Measurements from ENCODE around the gene SAMD5. TPM values are rescaled to one million over a fixed set of nuclear protein-coding genes. Genes with fewer than 3 reads are reported as not detected.

Gene SAMD5
- not detected for total RNA-seq

DNA sequence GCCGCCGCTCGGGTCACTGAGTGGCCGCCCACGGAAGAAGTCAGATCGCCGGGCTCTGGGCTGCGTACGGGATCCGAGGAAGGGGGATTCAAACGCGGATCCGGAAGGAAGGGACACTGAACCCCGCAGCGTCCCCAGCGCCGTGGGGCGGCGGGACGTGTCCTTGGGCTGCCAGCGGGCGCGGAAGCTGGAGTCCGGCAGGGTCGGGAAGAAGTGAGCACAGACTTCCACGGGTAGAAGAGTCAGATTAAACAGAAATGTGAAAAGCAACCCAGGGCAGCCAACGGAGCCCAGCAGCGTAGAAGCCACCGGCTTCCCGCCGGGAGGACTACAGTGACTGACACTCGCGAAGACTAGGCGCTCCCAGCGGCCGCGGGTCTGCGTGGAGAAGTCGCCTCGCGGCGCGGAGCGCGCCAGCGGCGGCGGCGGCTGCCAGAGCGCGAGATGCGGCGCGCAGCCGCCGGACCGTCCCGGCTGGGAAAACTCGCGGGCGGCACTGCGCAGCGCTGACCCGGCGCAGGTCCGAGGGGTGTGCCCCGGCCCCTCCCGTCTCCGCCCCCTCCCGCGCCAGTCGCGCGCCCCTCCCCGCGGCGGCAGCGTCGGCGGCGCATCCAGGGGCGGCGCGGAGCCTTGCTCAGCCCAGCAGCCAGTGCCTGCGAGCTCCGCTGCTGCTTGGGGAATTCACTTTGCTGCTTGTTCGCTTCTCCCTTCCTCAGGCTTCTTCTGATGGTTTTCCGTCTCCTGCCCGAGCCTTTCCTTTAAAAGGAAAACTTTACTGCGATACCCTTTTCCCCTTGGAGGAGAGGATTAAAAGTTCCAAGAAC is at the start of gene SAMD5:
Gene SAMD5, plus strand, starts transcription at position 649 of the 824 bp plus-strand sequence. CDS start 239 bp downstream, outside the sequence.
- Mint-ChIP-seq H3K36me3 (ENCODE audit: low read depth) (no peaks in the 10 kb centered on the region), H3K9me3 (ENCODE audit: insufficient read depth) (no peaks in the 10 kb centered on the region), H3K27ac (no peak within 1 kb of the TSS), H3K4me1 (ENCODE audit: low read depth) (peaks cover 11% of the 10 kb centered on the region), H3K4me3 (peak within 1 kb of the TSS; percentile 64), H3K27me3 (ENCODE audit: low read depth) (peaks cover 52% of the 10 kb centered on the region)
- ChIA-PET CTCF (interaction anchor here (0.9 to 2.5 kb wide), 3 partner anchors 658 to 672 kb away, joined by 3 to 11 read pairs (median 11); no protein-coding TSS in a partner anchor), POLR2A (no interaction called here)
- DNase-seq, result no peak
- peak; percentile 59 for ATAC-seq

DNA sequence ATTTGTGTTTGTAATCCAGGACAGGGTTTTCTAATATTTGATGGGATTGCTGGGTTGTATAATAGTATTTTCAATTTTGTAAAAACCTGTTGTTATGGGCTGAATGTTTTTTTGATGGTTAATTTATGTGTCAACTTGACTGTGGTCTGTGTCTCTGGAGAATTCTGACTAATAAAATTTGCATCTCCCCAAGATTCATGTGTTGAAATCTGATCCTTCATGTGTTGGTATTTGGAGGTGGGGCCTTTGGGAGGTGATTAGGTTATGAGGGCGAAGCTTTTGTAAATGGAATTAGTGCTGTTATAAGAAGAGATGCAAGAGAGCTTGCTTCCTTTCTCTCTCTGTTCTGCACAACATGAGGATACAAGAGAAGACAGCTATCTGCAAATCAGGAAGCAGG is 48.7 kb upstream of the SAMD5 start:
- CTCF ChIA-PET, result no interaction called here
- Mint-ChIP-seq H3K27ac (no peak overlapping the region), H3K36me3 (ENCODE audit: low read depth) (no peaks in the 10 kb centered on the region), H3K4me3 (no peak overlapping the region), H3K4me1 (ENCODE audit: low read depth) (no peaks in the 10 kb centered on the region), H3K9me3 (ENCODE audit: insufficient read depth) (no peaks in the 10 kb centered on the region), H3K27me3 (ENCODE audit: low read depth) (no peaks in the 10 kb centered on the region)
- DNase-seq (no peak), ATAC-seq (no peak)
- POLR2A ChIA-PET, result no interaction called here

DNA sequence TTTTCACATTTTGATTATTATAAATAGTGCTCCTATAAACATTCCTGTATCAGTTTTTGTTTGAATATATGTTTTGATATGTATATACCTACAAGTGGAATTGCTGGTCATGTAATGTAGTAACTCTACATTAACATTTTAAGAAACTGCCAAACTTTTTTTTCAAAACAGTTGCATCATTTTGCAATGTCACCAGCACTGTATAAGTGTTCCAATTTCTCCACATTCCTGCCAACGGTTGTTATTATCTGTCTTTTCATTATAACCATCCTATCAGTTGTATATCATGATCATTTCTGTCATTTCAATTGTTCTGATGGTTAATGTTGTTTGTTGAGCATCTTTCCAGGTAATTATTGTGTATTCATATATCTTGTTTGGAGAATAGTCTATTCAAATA is 44.8 kb upstream of the SAMD5 start:
- Mint-ChIP-seq H3K9me3 (ENCODE audit: insufficient read depth) (no peaks in the 10 kb centered on the region), H3K27ac (no peak overlapping the region)
- CTCF ChIA-PET, result no interaction called here

GRCh38 chr6:147467428-147467827 is 41.1 kb upstream of the SAMD5 start:
- no peaks in the 10 kb centered on the region for H3K36me3 Mint-ChIP-seq (ENCODE audit: low read depth)
- H3K9me3 Mint-ChIP-seq (ENCODE audit: insufficient read depth), result peaks cover 4% of the 10 kb centered on the region
- H3K4me1 Mint-ChIP-seq (ENCODE audit: low read depth), result no peaks in the 10 kb centered on the region
- H3K27ac Mint-ChIP-seq, result no peak overlapping the region
- no peak overlapping the region for H3K4me3 Mint-ChIP-seq
- DNase-seq (no peak), ATAC-seq (no peak)
- H3K27me3 Mint-ChIP-seq (ENCODE audit: low read depth), result peaks cover 2% of the 10 kb centered on the region
- POLR2A ChIA-PET, result no interaction called here
- CTCF ChIA-PET, result no interaction called here

More for the DNA sequence above, 44.8 kb upstream of the SAMD5 start:
- Mint-ChIP-seq H3K4me1 (ENCODE audit: low read depth) (no peaks in the 10 kb centered on the region), H3K36me3 (ENCODE audit: low read depth) (no peaks in the 10 kb centered on the region), H3K27me3 (ENCODE audit: low read depth) (peaks cover 2% of the 10 kb centered on the region), H3K4me3 (no peak overlapping the region)
- DNase-seq (no peak), ATAC-seq (no peak)
- POLR2A ChIA-PET, result no interaction called here

GRCh38 chr6:147467886-147468285 is 40.6 kb upstream of the SAMD5 start:
- H3K4me1 Mint-ChIP-seq (ENCODE audit: low read depth), result no peaks in the 10 kb centered on the region
- ATAC-seq, result no peak
- ChIA-PET CTCF (no interaction called here), POLR2A (no interaction called here)
- H3K36me3 Mint-ChIP-seq (ENCODE audit: low read depth), result no peaks in the 10 kb centered on the region
- no peak overlapping the region for H3K27ac Mint-ChIP-seq
- H3K27me3 Mint-ChIP-seq (ENCODE audit: low read depth), result peaks cover 2% of the 10 kb centered on the region
- no peak overlapping the region for H3K4me3 Mint-ChIP-seq
- peaks cover 4% of the 10 kb centered on the region for H3K9me3 Mint-ChIP-seq (ENCODE audit: insufficient read depth)
- no peak for DNase-seq

- peaks cover 4% of the 10 kb centered on the region for H3K9me3 Mint-ChIP-seq (ENCODE audit: insufficient read depth)
- no peak overlapping the region for H3K27ac Mint-ChIP-seq
- no peaks in the 10 kb centered on the region for H3K36me3 Mint-ChIP-seq (ENCODE audit: low read depth)
- no peak for ATAC-seq
- H3K27me3 Mint-ChIP-seq (ENCODE audit: low read depth), result peaks cover 2% of the 10 kb centered on the region
- H3K4me1 Mint-ChIP-seq (ENCODE audit: low read depth), result no peaks in the 10 kb centered on the region
- no peak overlapping the region for H3K4me3 Mint-ChIP-seq
- POLR2A ChIA-PET, result no interaction called here
- no peak for DNase-seq
- CTCF ChIA-PET, result no interaction called here
These were observed 39.9 kb upstream of the SAMD5 start for GRCh38 chr6:147468634-147469033.

DNA sequence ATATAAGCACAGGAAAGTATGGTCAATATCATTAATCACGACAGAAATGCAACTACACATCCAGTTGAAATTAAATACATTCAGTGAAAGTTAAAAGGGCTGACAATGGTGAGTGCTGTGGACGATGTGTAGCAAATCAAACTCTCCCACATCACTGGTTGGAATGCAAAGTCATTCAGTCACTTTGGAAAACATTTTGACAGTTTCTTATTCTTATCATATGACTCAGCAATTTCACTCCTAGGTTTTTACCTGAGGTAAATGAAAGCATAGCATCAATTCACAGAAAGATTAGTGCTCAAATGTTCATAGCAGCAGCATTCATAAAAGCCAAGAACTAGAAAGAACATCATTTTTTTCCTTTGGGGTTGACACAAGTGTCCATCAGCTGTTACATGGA is 28.6 kb upstream of the SAMD5 start:
- Mint-ChIP-seq H3K27me3 (ENCODE audit: low read depth) (no peaks in the 10 kb centered on the region), H3K4me1 (ENCODE audit: low read depth) (no peaks in the 10 kb centered on the region), H3K27ac (no peak overlapping the region), H3K4me3 (no peak overlapping the region), H3K36me3 (ENCODE audit: low read depth) (no peaks in the 10 kb centered on the region), H3K9me3 (ENCODE audit: insufficient read depth) (no peaks in the 10 kb centered on the region)
- CTCF ChIA-PET, result no interaction called here
- POLR2A ChIA-PET, result no interaction called here
- ATAC-seq (no peak), DNase-seq (no peak)

GRCh38 chr6:147486683-147487082 is 21.8 kb upstream of the SAMD5 start:
- CTCF ChIA-PET, result no interaction called here
- DNase-seq, result no peak
- H3K27ac Mint-ChIP-seq, result no peak overlapping the region
- POLR2A ChIA-PET, result no interaction called here
- no peak for ATAC-seq
- peaks cover 3% of the 10 kb centered on the region for H3K27me3 Mint-ChIP-seq (ENCODE audit: low read depth)
- no peaks in the 10 kb centered on the region for H3K9me3 Mint-ChIP-seq (ENCODE audit: insufficient read depth)
- no peaks in the 10 kb centered on the region for H3K4me1 Mint-ChIP-seq (ENCODE audit: low read depth)
- H3K4me3 Mint-ChIP-seq, result no peak overlapping the region
- H3K36me3 Mint-ChIP-seq (ENCODE audit: low read depth), result no peaks in the 10 kb centered on the region

- Mint-ChIP-seq H3K36me3 (ENCODE audit: low read depth) (no peaks in the 10 kb centered on the region), H3K9me3 (ENCODE audit: insufficient read depth) (no peaks in the 10 kb centered on the region), H3K4me1 (ENCODE audit: low read depth) (no peaks in the 10 kb centered on the region), H3K27me3 (ENCODE audit: low read depth) (peaks cover 2% of the 10 kb centered on the region), H3K4me3 (no peak overlapping the region), H3K27ac (no peak overlapping the region)
- ChIA-PET POLR2A (no interaction called here), CTCF (interaction anchor here (1.5 kb wide), 1 partner anchor 10 kb away, joined by 5 read pairs; no protein-coding TSS in a partner anchor)
- DNase-seq (no peak), ATAC-seq (no peak)
These were observed 11.0 kb upstream of the SAMD5 start for GRCh38 chr6:147497472-147497871.

DNA sequence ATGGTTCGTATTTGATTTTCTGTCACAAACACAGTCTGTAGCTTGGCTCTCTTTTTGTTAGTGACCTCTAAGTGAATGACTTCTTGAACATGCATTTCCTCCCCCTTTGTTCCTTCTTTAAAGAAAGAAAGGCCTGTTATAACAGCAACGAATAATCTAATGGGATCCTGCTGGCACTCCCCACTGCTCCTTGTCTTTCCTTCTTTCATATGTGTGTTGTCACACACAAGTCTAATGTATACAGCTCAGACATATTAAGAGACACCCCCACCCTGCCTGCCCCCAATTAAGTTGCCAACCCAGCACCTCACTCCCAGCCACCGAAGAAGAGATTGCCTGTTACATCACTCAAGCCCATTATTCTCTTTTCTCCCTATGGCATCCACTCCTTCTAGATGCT is 4.9 kb upstream of the SAMD5 start:
- no peak for ATAC-seq
- H3K27ac Mint-ChIP-seq, result no peak overlapping the region
- no peak overlapping the region for H3K4me3 Mint-ChIP-seq
- peaks cover 8% of the 10 kb centered on the region for H3K4me1 Mint-ChIP-seq (ENCODE audit: low read depth)
- no peaks in the 10 kb centered on the region for H3K36me3 Mint-ChIP-seq (ENCODE audit: low read depth)
- H3K27me3 Mint-ChIP-seq (ENCODE audit: low read depth), result peaks cover 28% of the 10 kb centered on the region
- DNase-seq, result no peak
- POLR2A ChIA-PET, result no interaction called here
- H3K9me3 Mint-ChIP-seq (ENCODE audit: insufficient read depth), result no peaks in the 10 kb centered on the region
- CTCF ChIA-PET, result no interaction called here

DNA sequence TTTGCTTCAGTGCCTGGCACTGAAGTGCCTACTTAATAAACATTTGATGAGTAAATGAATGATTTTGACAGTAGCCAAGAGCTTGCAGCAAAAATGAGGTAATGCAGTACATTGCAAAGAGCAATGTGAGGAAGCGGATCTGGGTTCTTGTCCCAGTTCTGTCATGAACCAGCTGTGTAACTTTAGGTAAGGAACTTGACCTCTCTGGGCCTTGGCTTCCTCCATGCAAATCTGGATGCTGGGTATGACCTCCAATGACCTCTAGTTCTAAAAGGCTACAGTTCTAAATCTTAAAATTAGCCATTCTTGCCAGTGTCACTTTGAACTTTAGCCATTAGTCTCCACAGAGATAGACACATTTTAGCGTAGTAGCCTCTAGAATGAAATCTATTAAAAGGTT is 3.6 kb upstream of the SAMD5 start:
- H3K4me3 Mint-ChIP-seq, result no peak overlapping the region
- no peak for ATAC-seq
- H3K27ac Mint-ChIP-seq, result no peak overlapping the region
- peaks cover 11% of the 10 kb centered on the region for H3K4me1 Mint-ChIP-seq (ENCODE audit: low read depth)
- ChIA-PET POLR2A (no interaction called here), CTCF (no interaction called here)
- H3K27me3 Mint-ChIP-seq (ENCODE audit: low read depth), result peaks cover 36% of the 10 kb centered on the region
- no peaks in the 10 kb centered on the region for H3K9me3 Mint-ChIP-seq (ENCODE audit: insufficient read depth)
- DNase-seq, result no peak
- H3K36me3 Mint-ChIP-seq (ENCODE audit: low read depth), result no peaks in the 10 kb centered on the region

DNA sequence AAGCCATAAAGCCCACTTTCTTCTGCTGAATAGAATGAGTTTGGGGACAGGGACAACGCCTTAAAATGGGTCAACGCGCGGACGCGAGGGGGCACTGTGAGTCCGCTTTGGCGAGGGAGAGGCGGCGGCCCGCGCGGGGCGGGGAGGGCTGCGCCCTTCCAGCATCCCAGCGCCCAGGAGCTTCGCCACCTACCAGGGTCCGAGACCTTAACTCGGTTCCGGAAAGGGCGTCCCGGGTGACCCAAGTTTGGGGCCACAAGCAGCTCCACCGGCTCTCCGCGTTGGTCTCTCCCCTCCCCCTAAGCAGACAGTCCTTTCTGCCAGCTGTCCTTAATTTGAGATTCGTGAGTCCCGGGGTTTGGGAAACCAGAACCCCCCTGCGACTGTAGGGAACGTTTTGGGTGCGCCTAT is 1.8 kb upstream of the SAMD5 start:
- peak; percentile 37 for ATAC-seq
- DNase-seq, result peak; percentile 57
- H3K27me3 Mint-ChIP-seq (ENCODE audit: low read depth), result peaks cover 47% of the 10 kb centered on the region
- H3K27ac Mint-ChIP-seq, result no peak overlapping the region
- ChIA-PET POLR2A (interaction anchor here (0.6 kb wide), 1 partner anchor 1444 kb away, joined by 3 read pairs; no protein-coding TSS in a partner anchor), CTCF (interaction anchor here (0.7 to 2.5 kb wide), 8 partner anchors 9 to 959 kb away, joined by 3 to 11 read pairs (median 4); no protein-coding TSS in a partner anchor)
- no peak overlapping the region for H3K4me3 Mint-ChIP-seq
- H3K36me3 Mint-ChIP-seq (ENCODE audit: low read depth), result no peaks in the 10 kb centered on the region
- peaks cover 11% of the 10 kb centered on the region for H3K4me1 Mint-ChIP-seq (ENCODE audit: low read depth)
- H3K9me3 Mint-ChIP-seq (ENCODE audit: insufficient read depth), result no peaks in the 10 kb centered on the region
